IMR-90 (cell line): ENCODE data around the gene ADARB2. TPM values are rescaled to one million over a fixed set of nuclear protein-coding genes. Genes with fewer than 3 reads are reported as not detected.

Experiments
- ATAC-seq: fragments of 200-7000 bp; cut with Tn5 transposase; 2 replicates; pipeline ENCODE4 v1.9.1; 2020; ENCODE audit warnings: low read depth, mild to moderate bottlenecking, moderate library complexity
- BruUV-seq: library from RNA; stranded (reverse); fragments of 400-500 nt; replicated peaks from 2 replicates; lab custom pipeline; 2021; lab: Mats Ljungman, UMichigan
- CTCF ChIA-PET: fragments of 300-600 bp; formaldehyde crosslinking; extraction: SDS; loops from one replicate; lab custom pipeline; 2021; ENCODE audit warnings: antibody characterized with exemption; lab: Yijun Ruan, JAX
- POLR2A ChIA-PET: fragments of 300-600 bp; sonication (Branson Sonifier 250); formaldehyde crosslinking; loops from one replicate; lab custom pipeline; 2022; ENCODE audit warnings: antibody characterized with exemption; ENCODE audit not compliant: unreplicated experiment; lab: Charles Lee
- DNase-seq: peaks from one replicate; pipeline ENCODE4 v3.0.0; 2013
- H2AFZ ChIP-seq: replicated peaks from 2 replicates; pipeline ENCODE3; 2013; ENCODE audit warnings: low read length, mild to moderate bottlenecking; ENCODE audit not compliant: poor library complexity
- H2AK5ac ChIP-seq: 2 replicates; pipeline ENCODE4 v1.6.1; 2013; ENCODE audit warnings: low read depth, low read length, inconsistent platforms
- H2AK9ac ChIP-seq: replicated peaks from 2 replicates; pipeline ENCODE3; 2013; ENCODE audit warnings: mild to moderate bottlenecking, low read depth, low read length, moderate library complexity; ENCODE audit not compliant: poor library complexity
- H2BK120ac ChIP-seq: 2 replicates; pipeline ENCODE4 v1.6.1; 2013; ENCODE audit warnings: low read depth, low read length, inconsistent platforms
- H2BK15ac ChIP-seq: 3 replicates; pipeline ENCODE4 v1.6.1; 2013; ENCODE audit warnings: low read depth, low read length, inconsistent platforms
- H2BK20ac ChIP-seq: 2 replicates; pipeline ENCODE4 v1.6.1; 2013; ENCODE audit warnings: low read depth, mild to moderate bottlenecking, inconsistent platforms, low read length, moderate library complexity
- H2BK5ac ChIP-seq: 2 replicates; pipeline ENCODE4 v1.6.1; 2013; ENCODE audit warnings: mild to moderate bottlenecking, low read depth, low read length, inconsistent platforms; ENCODE audit not compliant: poor library complexity, severe bottlenecking
- H3K14ac ChIP-seq: replicated peaks from 2 replicates; pipeline ENCODE4 v1.6.1; 2013; ENCODE audit warnings: low read depth, low read length, inconsistent platforms
- H3K18ac ChIP-seq: 2 replicates; pipeline ENCODE4 v1.6.1; 2013; ENCODE audit warnings: low read depth, low read length, control low read depth
- H3K23ac ChIP-seq: 2 replicates; pipeline ENCODE4 v1.6.1; 2013; ENCODE audit warnings: low read depth, low read length, inconsistent platforms
- H3K27ac ChIP-seq: 2 replicates; pipeline ENCODE4 v1.5.1; 2013; ENCODE audit warnings: mild to moderate bottlenecking, control low read depth, low read length; ENCODE audit not compliant: insufficient read depth
- H3K27me3 ChIP-seq: 2 replicates; pipeline ENCODE4 v1.6.1; 2013; ENCODE audit warnings: low read length; ENCODE audit not compliant: control insufficient read depth, insufficient read depth
- H3K36me3 ChIP-seq: 2 replicates; pipeline ENCODE4 v1.6.1; 2013; ENCODE audit warnings: low read length, mixed read lengths; ENCODE audit not compliant: control insufficient read depth, insufficient read depth
- H3K4ac ChIP-seq: 2 replicates; pipeline ENCODE4 v1.6.1; 2013; ENCODE audit warnings: low read depth, low read length, inconsistent platforms
- H3K4me1 ChIP-seq: 2 replicates; pipeline ENCODE4 v1.6.1; 2013; ENCODE audit warnings: low read length, mixed read lengths; ENCODE audit not compliant: control insufficient read depth, insufficient read depth
- H3K4me2 ChIP-seq: 2 replicates; pipeline ENCODE4 v1.6.1; 2013; ENCODE audit warnings: low read depth, mild to moderate bottlenecking, control low read depth, low read length, moderate library complexity
- H3K4me3 ChIP-seq: 2 replicates; pipeline ENCODE4 v1.5.1; 2013; ENCODE audit warnings: low read depth, mild to moderate bottlenecking, control low read depth, low read length, moderate library complexity; ENCODE audit not compliant: insufficient read depth
- H3K56ac ChIP-seq: 2 replicates; pipeline ENCODE4 v1.6.1; 2013; ENCODE audit warnings: low read length, inconsistent platforms; ENCODE audit not compliant: insufficient read depth; ENCODE audit errors: extremely low read depth
- H3K79me1 ChIP-seq, 2 experiments: 2 replicates each; pipeline ENCODE4 v1.6.1; 2013; ENCODE audit warnings: low read length in 2 of 2, inconsistent platforms in 1 of 2, low read depth in 1 of 2
- H3K9ac ChIP-seq: 2 replicates; pipeline ENCODE4 v1.6.1; 2013; ENCODE audit warnings: low read depth, low read length, control low read depth
- H3K9me1 ChIP-seq: 2 replicates; pipeline ENCODE4 v1.6.1; 2013; ENCODE audit warnings: low read length, inconsistent platforms; ENCODE audit not compliant: insufficient read depth
- H3K9me3 ChIP-seq: 2 replicates; pipeline ENCODE4 v1.6.1; 2013; ENCODE audit warnings: low read length; ENCODE audit not compliant: control insufficient read depth, insufficient read depth
- H4K20me1 ChIP-seq: 2 replicates; pipeline ENCODE4 v1.6.1; 2013; ENCODE audit warnings: low read length, inconsistent platforms; ENCODE audit not compliant: insufficient read depth
- H4K5ac ChIP-seq: 2 replicates; pipeline ENCODE4 v1.6.1; 2013; ENCODE audit warnings: mild to moderate bottlenecking, low read depth, low read length, control low read depth
- H4K8ac ChIP-seq, 2 experiments: 2 replicates each; pipeline ENCODE4 v1.6.1; 2013; ENCODE audit warnings: low read depth in 2 of 2, low read length in 2 of 2, control low read depth in 1 of 2, inconsistent platforms in 1 of 2
- H4K91ac ChIP-seq: 2 replicates; pipeline ENCODE4 v1.6.1; 2013; ENCODE audit warnings: low read depth, low read length, inconsistent platforms; ENCODE audit not compliant: insufficient read depth
- CEBPB ChIP-seq: IDR thresholded peaks from 2 replicates; pipeline ENCODE4 v1.6.1; 2012; ENCODE audit warnings: low read depth, low read length, improper control_type of control experiment
- CHD1 ChIP-seq: IDR thresholded peaks from 2 replicates; pipeline ENCODE4 v1.6.1; 2012; ENCODE audit warnings: low read depth, low read length, improper control_type of control experiment
- MXI1 ChIP-seq: IDR thresholded peaks from 2 replicates; pipeline ENCODE4 v1.6.1; 2012; ENCODE audit warnings: low read depth, mild to moderate bottlenecking, low read length, moderate library complexity, borderline replicate concordance
- POLR2A ChIP-seq: IDR thresholded peaks from 2 replicates; pipeline ENCODE4 v1.6.1; 2012; ENCODE audit warnings: mild to moderate bottlenecking, low read depth, low read length
- RCOR1 ChIP-seq: IDR thresholded peaks from 2 replicates; pipeline ENCODE4 v1.6.1; 2012; ENCODE audit warnings: mild to moderate bottlenecking, low read length, improper control_type of control experiment; ENCODE audit not compliant: insufficient replicate concordance
- USF2 ChIP-seq: fragments of 150-350 bp; IDR thresholded peaks from 2 replicates; pipeline ENCODE4 v1.6.1; 2017; ENCODE audit warnings: mild to moderate bottlenecking, antibody characterized with exemption, low read length, low read depth
- WGBS, 2 experiments: methylation state at CpG; one replicate each; pipeline versions ENCODE4 v1.1.5 to v1.1.7; 2013; ENCODE audit warnings: missing lambda C conversion rate in 2 of 2; ENCODE audit not compliant: insufficient read length in 1 of 2; ENCODE audit errors: extremely low coverage in 2 of 2; 5-methylcytosine and 5-hydroxymethylcytosine counted together
- dilution Hi-C: fragments of 300-500 bp; cut with HindIII; formaldehyde crosslinking; loops from one replicate; pipeline ENCODE4 v1.14.3; 2018; ENCODE audit warnings: low sequenced_read_pairs; ENCODE audit not compliant: unreplicated experiment
- in situ Hi-C: fragments of 300-500 bp; cut with MboI; formaldehyde crosslinking; loops from 3 replicates; pipeline ENCODE4 v1.14.3; 2019; ENCODE audit warnings: low sequenced_read_pairs, inconsistent platforms, mixed read lengths
- intact Hi-C: fragments of 100-400 bp; cut with micrococcal nuclease; formaldehyde crosslinking; loops from 2 replicates; pipeline ENCODE4 v1.10.0; 2022
- polyA plus RNA-seq, 3 experiments: library from polyadenylated mRNA; depleted of rRNA; stranded (reverse); fragments of >200 nt; gene quantifications; 2 replicates each; pipeline ENCODE4 v1.2.3, GENCODE V29; 2012; ENCODE audit warnings: low replicate concordance in 1 of 3
- total RNA-seq: library from RNA; depleted of rRNA; stranded (reverse); fragments of >200 nt; gene quantifications from 2 replicates; pipeline ENCODE4 v1.2.3, GENCODE V29; 2012
- TF ChIP-seq, protein P1 (sequence below): conservative IDR thresholded peaks from 2 replicates; pipeline ENCODE4 v1.5.1; 2012; ENCODE audit warnings: mild to moderate bottlenecking, low read depth, low read length, improper control_type of control experiment

Gene ADARB2
- total and polyA plus RNA-seq, 2 of the 4 experiments (the other 2 are of a cell fraction) = not detected

DNA sequence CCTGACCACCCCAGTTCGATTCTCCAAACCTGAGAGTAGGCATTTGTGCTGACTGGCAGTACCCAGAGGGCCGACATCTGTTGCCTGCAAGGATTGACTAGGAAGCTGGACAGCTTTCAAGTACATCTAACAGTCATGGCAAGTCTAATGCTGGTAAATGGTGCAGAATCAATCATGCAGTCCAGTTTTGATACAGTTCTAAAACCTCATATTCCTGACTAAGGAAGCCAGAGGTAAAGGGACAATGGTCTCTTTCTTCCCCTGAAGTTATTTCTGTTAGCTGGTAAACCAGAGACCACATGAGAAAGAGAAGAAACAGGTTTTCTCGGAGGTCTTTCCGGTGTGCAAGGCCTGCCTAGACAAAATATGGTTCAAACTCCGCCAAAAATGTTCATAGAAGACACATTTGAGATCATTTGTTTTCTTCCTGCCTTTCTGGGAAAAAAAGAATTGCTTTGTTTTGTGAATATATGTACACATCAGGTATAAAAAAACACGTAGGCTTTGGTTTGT lies 584.0 kb downstream of the ADARB2 start:
- Histone ChIP-seq H3K36me3 (no peaks in the 10 kb centered on the region), H3K4me3 (no peak overlapping the region), H2AFZ (no peak overlapping the region), H3K9ac (no peak overlapping the region), H4K8ac (no peak overlapping the region), H4K5ac (no peak overlapping the region), H2BK5ac (no peak overlapping the region), H3K4me2 (no peak overlapping the region), H3K27ac (no peak overlapping the region), H3K9me1 (no peaks in the 10 kb centered on the region), H3K18ac (no peak overlapping the region), H4K20me1 (no peaks in the 10 kb centered on the region), H3K9me3 (no peaks in the 10 kb centered on the region; the same call in 1 of the 2 replicates), H3K27me3 (peaks cover 5% of the 10 kb centered on the region; the same call in 1 of the 2 replicates), H2AK9ac (no peak overlapping the region), H3K14ac (no peak overlapping the region), H3K23ac (no peak overlapping the region), H3K4ac (no peak overlapping the region), H2BK20ac (no peak overlapping the region), H2AK5ac (no peak overlapping the region), H3K79me1 (no peaks in the 10 kb centered on the region), H4K91ac (no peak overlapping the region), H3K56ac (no peak overlapping the region), H2BK15ac (no peak overlapping the region), H3K4me1 (no peaks in the 10 kb centered on the region), H2BK120ac (no peak overlapping the region)
- intact Hi-C loops (no loop called here), in situ Hi-C loops (no loop called here), dilution Hi-C loops (no loop called here)
- no CpG with 5 or more reads among the region's 6 CpGs for WGBS, 2 experiments
- CTCF ChIA-PET = no interaction called here
- TF ChIP-seq, protein P1, sequence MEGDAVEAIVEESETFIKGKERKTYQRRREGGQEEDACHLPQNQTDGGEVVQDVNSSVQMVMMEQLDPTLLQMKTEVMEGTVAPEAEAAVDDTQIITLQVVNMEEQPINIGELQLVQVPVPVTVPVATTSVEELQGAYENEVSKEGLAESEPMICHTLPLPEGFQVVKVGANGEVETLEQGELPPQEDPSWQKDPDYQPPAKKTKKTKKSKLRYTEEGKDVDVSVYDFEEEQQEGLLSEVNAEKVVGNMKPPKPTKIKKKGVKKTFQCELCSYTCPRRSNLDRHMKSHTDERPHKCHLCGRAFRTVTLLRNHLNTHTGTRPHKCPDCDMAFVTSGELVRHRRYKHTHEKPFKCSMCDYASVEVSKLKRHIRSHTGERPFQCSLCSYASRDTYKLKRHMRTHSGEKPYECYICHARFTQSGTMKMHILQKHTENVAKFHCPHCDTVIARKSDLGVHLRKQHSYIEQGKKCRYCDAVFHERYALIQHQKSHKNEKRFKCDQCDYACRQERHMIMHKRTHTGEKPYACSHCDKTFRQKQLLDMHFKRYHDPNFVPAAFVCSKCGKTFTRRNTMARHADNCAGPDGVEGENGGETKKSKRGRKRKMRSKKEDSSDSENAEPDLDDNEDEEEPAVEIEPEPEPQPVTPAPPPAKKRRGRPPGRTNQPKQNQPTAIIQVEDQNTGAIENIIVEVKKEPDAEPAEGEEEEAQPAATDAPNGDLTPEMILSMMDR = no peak
- TF ChIP-seq MXI1 (no peak), CEBPB (no peak), USF2 (no peak), CHD1 (no peak), POLR2A (0 out of 2 replicates have a peak, but pooled peaks have one; percentile 10), RCOR1 (no peak)
- no TSS peak for BruUV-seq
- no peak for ATAC-seq
- POLR2A ChIA-PET = no interaction called here
- DNase-seq = no peak
